Transverse colon (tissue), 4 donors: ENCODE data around the gene ANKRD10.

Experiments used
- CTCF ChIP-seq, 5 experiments: fragments of 200-600 bp in 3 of 5; fragments of 450-650 bp in 2 of 5; sonication (generic) in 3 of 5; IDR thresholded peaks; 1 replicate in 2 of 5; 2 replicates in 3 of 5; pipeline ENCODE4 v1.5.1; 2016 to 2017; ENCODE audit warnings: antibody characterized with exemption in 5 of 5, inconsistent platforms in 3 of 5, mild to moderate bottlenecking in 2 of 5, moderate library complexity in 1 of 5
- EP300 ChIP-seq: sonication (generic); formaldehyde crosslinking; IDR thresholded peaks from one replicate; pipeline ENCODE4 v1.6.1; 2017; ENCODE audit warnings: antibody characterized with exemption, low read depth
- POLR2A ChIP-seq: fragments of 450-650 bp; IDR thresholded peaks from one replicate; pipeline ENCODE4 v1.6.1; 2016; ENCODE audit warnings: antibody characterized with exemption, mild to moderate bottlenecking, moderate library complexity
- POLR2AphosphoS5 ChIP-seq, 3 donors: sonication (generic); formaldehyde crosslinking; IDR thresholded peaks; one replicate each; pipeline ENCODE4 v1.6.1; 2016; ENCODE audit warnings: antibody characterized with exemption in 3 of 3

- TF ChIP-seq CTCF (IDR thresholded peaks at IDR 0.05) (no peak), EP300 (no peak), POLR2A (no peak), POLR2AphosphoS5 (IDR thresholded peaks at IDR 0.05) (no peak)
These were observed 6.6 kb downstream of the ANKRD10 start for GRCh38 chr13:110907951-110908898.
